Fibroblast of the aortic adventitia (primary cell): ENCODE data around the gene CASP10. TPM values are rescaled to one million over a fixed set of nuclear protein-coding genes. Genes with fewer than 3 reads are reported as not detected.

Experiments
- DNase-seq: peaks from one replicate; pipeline ENCODE4 v3.0.0-alpha.2; 2010; ENCODE audit warnings: low read depth
- H3K4me3 ChIP-seq: 2 replicates; pipeline ENCODE4 v1.5.1; 2011; ENCODE audit warnings: low read depth, mild to moderate bottlenecking, control low read depth, low read length, moderate library complexity
- total RNA-seq: library from RNA; depleted of rRNA; stranded (reverse); fragments of >200 nt; gene quantifications from 2 replicates; pipeline ENCODE4 v1.2.3, GENCODE V29; 2012; ENCODE audit warnings: low replicate concordance
- TF ChIP-seq, protein P1 (sequence below): IDR thresholded peaks from 2 replicates; pipeline ENCODE4 v1.5.1; 2011; ENCODE audit warnings: mild to moderate bottlenecking, low read length, control low read depth, inconsistent platforms; ENCODE audit not compliant: insufficient read depth

Gene CASP10
- total RNA-seq, 1 donor = 9.1 TPM

DNA sequence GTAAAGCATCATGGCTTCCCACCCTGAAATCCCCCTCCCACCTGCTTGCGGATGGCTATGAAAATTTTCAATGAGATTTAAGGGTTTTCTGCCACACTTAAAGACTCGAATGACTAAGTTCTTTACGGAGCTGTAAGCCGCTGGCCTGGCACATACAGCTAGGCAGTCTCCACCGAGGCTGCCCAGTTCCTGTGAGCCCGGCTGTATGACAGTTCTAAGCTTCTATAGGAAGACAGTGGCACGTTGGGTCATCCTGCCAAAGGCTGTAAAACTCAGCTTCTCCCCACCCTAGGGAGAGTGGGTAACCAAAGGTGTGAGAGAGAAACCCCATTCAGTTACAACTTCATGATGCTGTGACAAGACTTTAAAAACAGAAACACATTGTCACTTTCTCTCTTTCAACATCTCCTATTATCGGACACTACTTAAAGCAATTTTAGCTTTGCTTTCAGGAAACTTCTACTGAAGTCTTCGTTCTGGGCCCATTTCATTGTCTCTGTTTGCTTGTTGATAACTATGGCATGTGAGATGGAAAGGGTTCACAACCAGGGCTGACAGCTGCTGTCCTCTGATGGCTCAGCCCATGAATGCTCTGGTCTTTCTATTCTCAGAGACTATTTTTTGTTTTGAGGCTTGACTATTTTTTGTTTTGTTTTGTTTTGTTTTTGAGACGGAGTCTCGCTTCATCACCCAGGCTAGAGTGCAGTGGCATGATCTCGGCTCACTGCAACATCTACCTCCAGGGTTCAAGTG is 84.5 kb downstream of the CASP10 start:
- no peak overlapping the region for H3K4me3 ChIP-seq
- DNase-seq = no peak
- TF ChIP-seq, protein P1, sequence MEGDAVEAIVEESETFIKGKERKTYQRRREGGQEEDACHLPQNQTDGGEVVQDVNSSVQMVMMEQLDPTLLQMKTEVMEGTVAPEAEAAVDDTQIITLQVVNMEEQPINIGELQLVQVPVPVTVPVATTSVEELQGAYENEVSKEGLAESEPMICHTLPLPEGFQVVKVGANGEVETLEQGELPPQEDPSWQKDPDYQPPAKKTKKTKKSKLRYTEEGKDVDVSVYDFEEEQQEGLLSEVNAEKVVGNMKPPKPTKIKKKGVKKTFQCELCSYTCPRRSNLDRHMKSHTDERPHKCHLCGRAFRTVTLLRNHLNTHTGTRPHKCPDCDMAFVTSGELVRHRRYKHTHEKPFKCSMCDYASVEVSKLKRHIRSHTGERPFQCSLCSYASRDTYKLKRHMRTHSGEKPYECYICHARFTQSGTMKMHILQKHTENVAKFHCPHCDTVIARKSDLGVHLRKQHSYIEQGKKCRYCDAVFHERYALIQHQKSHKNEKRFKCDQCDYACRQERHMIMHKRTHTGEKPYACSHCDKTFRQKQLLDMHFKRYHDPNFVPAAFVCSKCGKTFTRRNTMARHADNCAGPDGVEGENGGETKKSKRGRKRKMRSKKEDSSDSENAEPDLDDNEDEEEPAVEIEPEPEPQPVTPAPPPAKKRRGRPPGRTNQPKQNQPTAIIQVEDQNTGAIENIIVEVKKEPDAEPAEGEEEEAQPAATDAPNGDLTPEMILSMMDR = no peak

DNA sequence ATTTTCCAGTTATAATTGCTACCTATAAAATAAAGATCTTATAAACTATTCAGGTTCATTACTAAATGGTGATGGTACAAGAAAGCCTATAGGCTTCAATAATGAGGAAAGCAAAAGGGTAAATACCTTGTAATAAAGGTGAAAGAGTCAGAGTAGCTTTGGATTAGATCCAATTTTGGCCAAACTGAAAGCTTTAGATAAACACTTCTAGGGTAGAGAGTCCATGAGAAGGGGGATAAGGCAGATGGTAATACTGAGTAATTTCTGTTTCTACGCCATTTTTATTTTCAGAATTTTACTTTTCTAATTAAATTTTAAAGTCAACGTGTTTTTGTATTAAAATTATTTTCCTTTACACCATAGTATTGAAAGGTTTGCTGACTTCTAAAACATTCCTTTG is 86.8 kb downstream of the CASP10 start:
- DNase-seq = no peak
- H3K4me3 ChIP-seq = no peak overlapping the region
- TF ChIP-seq, protein P1 = no peak

DNA sequence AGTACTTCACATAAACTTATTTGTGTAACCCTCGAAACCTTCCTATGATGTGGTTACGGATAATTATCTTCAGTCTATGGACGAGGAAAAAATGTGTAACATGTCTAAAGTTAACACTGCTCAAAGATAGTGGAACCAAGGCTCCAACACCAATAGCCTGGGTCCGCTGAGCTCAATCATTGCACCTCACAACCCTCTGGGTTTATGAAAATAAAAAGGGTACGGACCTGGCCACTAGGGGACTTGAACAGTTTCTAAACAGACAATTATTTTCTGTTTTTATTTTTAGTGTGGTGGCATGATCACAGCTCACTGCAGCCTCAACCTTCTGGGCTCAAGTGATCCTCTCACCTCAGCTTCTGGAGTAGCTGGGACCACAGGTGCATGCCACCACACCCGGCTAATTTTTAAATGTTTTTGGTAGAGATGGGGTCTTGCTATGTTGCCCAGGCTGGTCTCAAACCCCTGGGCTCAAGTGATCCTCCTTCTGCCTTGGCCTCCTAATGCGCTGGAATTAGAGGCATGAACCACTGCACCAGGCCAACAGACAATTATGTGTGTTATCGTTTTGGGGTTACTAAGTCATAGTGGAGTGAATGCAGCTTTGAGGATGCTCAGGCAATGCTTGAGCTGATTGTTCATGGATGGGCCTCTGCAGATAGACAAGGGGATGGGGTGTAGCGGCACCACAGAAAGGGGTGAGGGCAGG is 87.5 kb downstream of the CASP10 start:
- DNase-seq = no peak
- no peak overlapping the region for H3K4me3 ChIP-seq
- TF ChIP-seq, protein P1 = no peak

DNA sequence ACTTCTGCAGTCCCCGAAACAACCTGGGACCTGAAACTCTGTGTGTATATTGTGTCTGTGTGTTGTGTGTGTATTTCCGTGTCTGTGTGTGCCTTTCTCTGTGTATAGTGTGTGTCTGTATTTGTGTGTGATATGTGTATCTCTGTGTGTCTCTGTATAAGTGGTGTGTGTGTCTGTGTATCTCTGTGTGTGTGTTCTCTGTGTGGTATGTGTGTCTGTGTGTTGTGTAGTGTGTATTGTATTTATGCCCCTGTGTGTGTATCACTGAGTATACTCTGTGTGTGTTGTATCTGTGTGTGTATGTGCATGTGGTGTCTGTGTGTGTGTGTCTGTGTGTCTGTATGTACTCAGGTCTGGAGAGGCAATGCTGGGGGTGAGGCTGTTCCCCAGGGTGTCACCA is 89.0 kb downstream of the CASP10 start:
- TF ChIP-seq, protein P1 = no peak
- H3K4me3 ChIP-seq = no peak overlapping the region
- no peak for DNase-seq

DNA sequence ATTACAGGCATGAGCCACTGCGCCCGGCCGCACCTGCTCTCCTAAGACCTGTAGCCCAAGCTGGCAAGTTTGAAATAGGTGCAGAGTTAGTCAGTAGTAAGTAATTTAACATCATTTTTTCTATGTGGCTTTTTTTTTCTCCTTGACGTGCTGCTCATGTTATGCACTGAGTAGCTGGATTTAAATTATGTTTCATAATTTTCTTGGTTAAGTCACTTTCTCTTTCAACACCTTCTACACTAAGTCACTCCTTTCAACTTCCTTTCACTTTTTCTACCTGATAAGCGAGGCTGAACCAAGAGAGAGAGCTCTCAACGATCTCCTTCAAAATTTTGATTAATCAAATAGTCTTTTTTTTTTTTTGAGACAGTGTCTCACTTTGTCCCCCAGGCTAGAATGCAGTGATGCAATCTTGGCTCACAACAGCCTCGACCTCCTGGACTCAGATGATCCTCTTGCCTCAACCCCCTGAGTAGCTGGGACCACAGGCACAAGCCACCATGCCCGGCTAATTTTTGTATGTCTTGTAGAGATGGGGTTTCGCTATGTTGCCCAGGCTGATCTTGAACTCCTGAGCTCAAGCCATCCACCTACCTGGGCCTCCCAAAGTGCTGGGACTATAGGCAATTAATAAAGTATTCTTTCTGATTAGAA is 90.5 kb downstream of the CASP10 start:
- DNase-seq = no peak
- no peak overlapping the region for H3K4me3 ChIP-seq
- TF ChIP-seq, protein P1 = no peak

DNA sequence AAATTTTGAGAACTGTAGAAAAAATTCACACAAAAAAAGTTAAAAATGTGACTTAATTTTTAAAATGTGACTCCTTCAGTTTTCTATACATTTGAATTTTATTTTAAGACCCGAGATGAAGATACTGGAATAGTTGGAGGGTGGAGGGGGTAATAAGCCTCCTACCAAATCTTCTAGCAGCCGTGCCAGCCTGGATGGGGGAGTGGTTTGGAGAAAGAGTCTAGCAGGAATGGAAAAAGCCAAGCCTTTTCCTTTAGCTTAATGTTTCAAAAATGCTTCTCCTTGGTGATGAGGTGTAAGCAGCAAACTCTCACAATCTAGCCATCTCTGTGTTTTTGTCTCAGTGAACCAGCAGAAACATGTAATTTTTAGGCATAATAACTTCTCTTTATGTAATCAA is 92.1 kb downstream of the CASP10 start:
- TF ChIP-seq, protein P1 = no peak
- DNase-seq = no peak
- H3K4me3 ChIP-seq = no peak overlapping the region
